ENCODE measurements around the gene SMAD7. TPM values are rescaled to one million over a fixed set of nuclear protein-coding genes. Genes with fewer than 3 reads are reported as not detected.

Gene SMAD7
- total and polyA plus RNA-seq, 10 of the 15 experiments (the other 5 are each of a cell fraction or from before 2014, with no cell fraction given), result 1.3 to 22.5 (median 8.0) TPM

DNA sequence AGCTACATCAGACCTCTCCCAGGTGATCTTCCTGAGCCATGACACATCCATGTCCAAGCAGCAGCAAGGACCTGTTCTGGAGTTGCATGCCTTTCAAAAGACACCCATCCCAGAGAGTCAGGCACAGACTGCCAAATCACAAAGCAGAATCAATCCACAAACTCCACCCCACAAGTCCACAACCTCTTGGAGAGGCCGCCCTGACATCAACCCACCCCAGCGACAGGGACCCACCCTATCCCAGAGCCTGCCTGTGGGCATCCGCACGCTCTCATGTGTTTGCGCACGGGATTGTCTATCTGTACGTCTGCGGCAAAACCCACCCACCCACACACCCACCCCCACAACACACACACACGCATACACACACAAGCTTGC, 11.9 kb downstream of the SMAD7 start:
- TF ChIP-seq ZNF274 (IDR thresholded peaks at IDR 0.05; ENCODE audit: insufficient read depth, insufficient read length) (no peak), KAT2A (conservative IDR thresholded peaks at IDR 0.05; ENCODE audit: control insufficient read depth, low read depth, low read length) (no peak), PAX8 (IDR thresholded peaks at IDR 0.05) (no peak), POLR2AphosphoS5 (IDR thresholded peaks at IDR 0.05; ENCODE audit: low read length) (no peak), POLR2AphosphoS2 (IDR thresholded peaks at IDR 0.05; ENCODE audit: low read depth, low read length) (no peak), ZNF622 (IDR thresholded peaks at IDR 0.05) (no peak), BCL11A (IDR thresholded peaks at IDR 0.05; ENCODE audit: low read depth, low read length) (no peak), HCFC1 (IDR thresholded peaks at IDR 0.05; ENCODE audit: low read length) (no peak), RUNX3 (IDR thresholded peaks at IDR 0.05; ENCODE audit: low read length) (no peak), SMAD1 (IDR thresholded peaks at IDR 0.05; ENCODE audit: low read depth, partially characterized antibody) (no peak), ZSCAN29 (IDR thresholded peaks at IDR 0.05) (no peak), RFX5 (IDR thresholded peaks at IDR 0.05; ENCODE audit: low read depth, low read length) (no peak), SREBF2 (IDR thresholded peaks at IDR 0.05; ENCODE audit: low read length) (no peak)
- TF ChIP-seq, protein P1, sequence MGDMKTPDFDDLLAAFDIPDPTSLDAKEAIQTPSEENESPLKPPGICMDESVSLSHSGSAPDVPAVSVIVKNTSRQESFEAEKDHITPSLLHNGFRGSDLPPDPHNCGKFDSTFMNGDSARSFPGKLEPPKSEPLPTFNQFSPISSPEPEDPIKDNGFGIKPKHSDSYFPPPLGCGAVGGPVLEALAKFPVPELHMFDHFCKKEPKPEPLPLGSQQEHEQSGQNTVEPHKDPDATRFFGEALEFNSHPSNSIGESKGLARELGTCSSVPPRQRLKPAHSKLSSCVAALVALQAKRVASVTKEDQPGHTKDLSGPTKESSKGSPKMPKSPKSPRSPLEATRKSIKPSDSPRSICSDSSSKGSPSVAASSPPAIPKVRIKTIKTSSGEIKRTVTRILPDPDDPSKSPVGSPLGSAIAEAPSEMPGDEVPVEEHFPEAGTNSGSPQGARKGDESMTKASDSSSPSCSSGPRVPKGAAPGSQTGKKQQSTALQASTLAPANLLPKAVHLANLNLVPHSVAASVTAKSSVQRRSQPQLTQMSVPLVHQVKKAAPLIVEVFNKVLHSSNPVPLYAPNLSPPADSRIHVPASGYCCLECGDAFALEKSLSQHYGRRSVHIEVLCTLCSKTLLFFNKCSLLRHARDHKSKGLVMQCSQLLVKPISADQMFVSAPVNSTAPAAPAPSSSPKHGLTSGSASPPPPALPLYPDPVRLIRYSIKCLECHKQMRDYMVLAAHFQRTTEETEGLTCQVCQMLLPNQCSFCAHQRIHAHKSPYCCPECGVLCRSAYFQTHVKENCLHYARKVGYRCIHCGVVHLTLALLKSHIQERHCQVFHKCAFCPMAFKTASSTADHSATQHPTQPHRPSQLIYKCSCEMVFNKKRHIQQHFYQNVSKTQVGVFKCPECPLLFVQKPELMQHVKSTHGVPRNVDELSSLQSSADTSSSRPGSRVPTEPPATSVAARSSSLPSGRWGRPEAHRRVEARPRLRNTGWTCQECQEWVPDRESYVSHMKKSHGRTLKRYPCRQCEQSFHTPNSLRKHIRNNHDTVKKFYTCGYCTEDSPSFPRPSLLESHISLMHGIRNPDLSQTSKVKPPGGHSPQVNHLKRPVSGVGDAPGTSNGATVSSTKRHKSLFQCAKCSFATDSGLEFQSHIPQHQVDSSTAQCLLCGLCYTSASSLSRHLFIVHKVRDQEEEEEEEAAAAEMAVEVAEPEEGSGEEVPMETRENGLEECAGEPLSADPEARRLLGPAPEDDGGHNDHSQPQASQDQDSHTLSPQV (IDR thresholded peaks at IDR 0.05), result no peak
- TF ChIP-seq, protein P2, sequence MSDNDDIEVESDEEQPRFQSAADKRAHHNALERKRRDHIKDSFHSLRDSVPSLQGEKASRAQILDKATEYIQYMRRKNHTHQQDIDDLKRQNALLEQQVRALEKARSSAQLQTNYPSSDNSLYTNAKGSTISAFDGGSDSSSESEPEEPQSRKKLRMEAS (IDR thresholded peaks at IDR 0.05; ENCODE audit: low read depth, low read length), result no peak
- TF ChIP-seq, protein P3, sequence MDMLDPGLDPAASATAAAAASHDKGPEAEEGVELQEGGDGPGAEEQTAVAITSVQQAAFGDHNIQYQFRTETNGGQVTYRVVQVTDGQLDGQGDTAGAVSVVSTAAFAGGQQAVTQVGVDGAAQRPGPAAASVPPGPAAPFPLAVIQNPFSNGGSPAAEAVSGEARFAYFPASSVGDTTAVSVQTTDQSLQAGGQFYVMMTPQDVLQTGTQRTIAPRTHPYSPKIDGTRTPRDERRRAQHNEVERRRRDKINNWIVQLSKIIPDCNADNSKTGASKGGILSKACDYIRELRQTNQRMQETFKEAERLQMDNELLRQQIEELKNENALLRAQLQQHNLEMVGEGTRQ (IDR thresholded peaks at IDR 0.05; ENCODE audit: borderline replicate concordance, low read depth, low read length), result no peak
- no peak overlapping the region for H3K9ac ChIP-seq (ENCODE audit: control insufficient read depth, insufficient read depth, low read length)
- peaks cover 99% of the 10 kb centered on the region for H3K79me2 ChIP-seq (ENCODE audit: control insufficient read depth, insufficient read depth, low read length)
- H2AFZ ChIP-seq (ENCODE audit: control insufficient read depth, low read depth, low read length), result no peak overlapping the region
- CTCF ChIA-PET, result interaction anchor here (1.2 to 1.5 kb wide), 3 partner anchors 12 to 236 kb away, joined by 3 to 4 read pairs (median 3); no protein-coding TSS in a partner anchor
- peaks cover 4% of the 10 kb centered on the region; the same call in 1 of the 2 replicates for H4K20me1 ChIP-seq (ENCODE audit: control insufficient read depth, insufficient read depth)
- 79% methylated on average over 9 of the region's 9 CpGs for WGBS (ENCODE audit: insufficient coverage, insufficient replicate concordance, low lambda C conversion rate, missing lambda C conversion rate)
- no peak for FAIRE-seq
- intact Hi-C loops (cut with micrococcal nuclease; ENCODE audit: unreplicated experiment), result no loop called here
- RAD21 ChIA-PET (ENCODE audit: unreplicated experiment), result interaction anchor here (0.6 to 1.9 kb wide), 2 partner anchors 9 to 293 kb away, joined by 3 to 9 read pairs; no protein-coding TSS in a partner anchor
- no TSS peak for BruUV-seq (replicated peaks)
- H3K4me1 ChIP-seq (ENCODE audit: control insufficient read depth, insufficient read depth, low read length), result peaks cover 52% of the 10 kb centered on the region
- no peak overlapping the region for H3K4me3 ChIP-seq
- POLR2A ChIA-PET, result interaction anchor here (1.0 kb wide), 2 partner anchors 8 to 13 kb away, joined by 3 to 4 read pairs; no protein-coding TSS in a partner anchor
- in situ Hi-C loops (cut with MboI), result loop anchor here (25.0 kb wide), 1 partner anchor 1348 kb away; the partner anchor contains the start of genes CXXC1 and MBD1
- no peak for DNase-seq (ENCODE audit: low read depth, low spot score)
- no peak for ATAC-seq
- peaks cover 9 to 11% of the 10 kb centered on the region in 2 experiments; a peak in 3 of 4 replicates for H3K36me3 ChIP-seq (ENCODE audit: control insufficient read depth in 2 of 2, insufficient read depth in 2 of 2, low read length in 1 of 2)
- SMC1A ChIA-PET (ENCODE audit: uncharacterized antibody, unreplicated experiment), result interaction anchor here (0.7 to 1.9 kb wide), 2 partner anchors 13 to 73 kb away, joined by 3 to 12 read pairs; no protein-coding TSS in a partner anchor
- H3K27me3 ChIP-seq (replicated peaks in 1 of 2; ENCODE audit: control insufficient read depth in 2 of 2, insufficient read depth in 2 of 2, low read length in 1 of 2), result no peaks in the 10 kb centered on the region
- H3K27ac ChIP-seq (ENCODE audit: control insufficient read depth, insufficient read depth), result no peak overlapping the region
- H3K9me3 ChIP-seq (replicated peaks; ENCODE audit: control insufficient read depth, insufficient read depth, low read length), result no peaks in the 10 kb centered on the region
- H3K4me2 ChIP-seq (ENCODE audit: control insufficient read depth, insufficient read depth), result peak overlapping the region; percentile 11; the same call in 1 of the 2 replicates
